GM21717 (cell line): ENCODE results near the gene FRMD1.
"Not testable (repeated sequence)": the region's sequence is repeated elsewhere in the genome, so short reads cannot be mapped to it uniquely, and the experiment has no call there.

Experiments used
- ATAC-seq: cut with Tn5 transposase; IDR thresholded peaks from one replicate; pipeline ENCODE4 v1.9.1; 2021; ENCODE audit warnings: mild to moderate bottlenecking, moderate library complexity; ENCODE audit not compliant: unreplicated experiment

The FRMD1 gene

DNA sequence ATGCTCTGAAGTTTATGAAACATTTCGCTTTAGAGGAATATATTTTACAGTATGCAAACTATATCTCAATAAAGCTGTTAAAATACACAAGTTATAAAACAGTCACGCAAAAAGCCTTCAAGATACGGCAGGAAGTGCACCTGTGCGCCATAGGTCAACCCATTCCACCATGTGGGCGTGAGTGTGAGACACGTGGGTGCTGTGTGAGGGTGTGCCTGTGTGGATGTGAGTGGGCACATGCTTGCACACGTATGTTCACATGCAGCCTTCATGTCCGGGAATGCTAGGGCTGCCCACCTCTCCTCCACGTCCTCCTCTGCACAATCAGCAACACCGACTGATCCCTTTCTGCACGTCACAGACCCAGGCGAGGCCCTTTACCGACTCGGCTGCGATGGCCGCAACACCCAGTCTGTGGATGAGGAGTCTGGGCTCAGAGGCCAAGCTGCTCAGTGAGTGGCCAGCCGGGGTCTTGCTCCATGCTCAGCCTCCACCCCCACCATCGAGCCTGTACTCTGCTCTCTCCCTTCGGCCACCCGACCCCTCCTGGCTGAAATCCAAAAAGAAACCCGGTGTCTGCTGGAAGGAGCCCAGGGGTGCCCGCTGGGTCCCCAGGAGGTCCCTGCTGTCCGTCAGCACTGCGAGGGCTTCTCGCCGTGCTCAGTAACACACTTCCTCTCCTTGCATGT is 3.0 kb upstream of the FRMD1 start:
- ATAC-seq = no peak

DNA sequence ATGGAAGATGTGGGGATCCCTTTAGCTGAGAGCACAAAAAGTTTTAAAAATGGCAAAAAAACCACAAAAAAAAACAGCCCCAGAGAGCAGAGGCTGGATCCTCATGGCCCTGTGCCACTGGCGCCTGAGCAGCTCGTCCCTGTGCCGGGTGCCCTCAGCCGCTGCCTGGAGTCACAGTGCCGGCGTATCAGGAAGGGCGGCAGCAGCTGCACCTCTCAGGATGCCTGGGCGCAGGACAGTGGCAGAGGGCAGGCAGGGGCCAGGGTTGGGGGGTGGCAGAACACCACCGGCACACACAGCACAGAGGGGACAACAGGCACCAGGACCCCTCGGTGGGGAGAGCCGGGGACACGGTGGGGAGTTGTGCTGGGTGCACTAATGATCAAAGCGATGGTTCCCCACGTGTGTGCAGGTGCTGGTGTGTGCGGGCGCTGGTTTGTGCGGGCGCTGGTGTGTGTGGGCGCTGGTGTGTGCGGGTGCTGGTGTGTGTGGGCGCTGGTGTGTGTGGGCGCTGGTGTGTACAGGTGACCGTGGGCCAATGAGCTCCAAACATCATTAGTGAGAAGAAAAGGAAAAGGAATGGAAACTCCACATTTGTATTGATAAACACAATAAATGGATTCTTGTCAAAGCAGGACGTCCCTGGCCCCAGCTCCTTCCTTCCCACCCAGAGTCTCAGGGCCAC is 1.5 kb upstream of the FRMD1 start:
- no peak for ATAC-seq

DNA sequence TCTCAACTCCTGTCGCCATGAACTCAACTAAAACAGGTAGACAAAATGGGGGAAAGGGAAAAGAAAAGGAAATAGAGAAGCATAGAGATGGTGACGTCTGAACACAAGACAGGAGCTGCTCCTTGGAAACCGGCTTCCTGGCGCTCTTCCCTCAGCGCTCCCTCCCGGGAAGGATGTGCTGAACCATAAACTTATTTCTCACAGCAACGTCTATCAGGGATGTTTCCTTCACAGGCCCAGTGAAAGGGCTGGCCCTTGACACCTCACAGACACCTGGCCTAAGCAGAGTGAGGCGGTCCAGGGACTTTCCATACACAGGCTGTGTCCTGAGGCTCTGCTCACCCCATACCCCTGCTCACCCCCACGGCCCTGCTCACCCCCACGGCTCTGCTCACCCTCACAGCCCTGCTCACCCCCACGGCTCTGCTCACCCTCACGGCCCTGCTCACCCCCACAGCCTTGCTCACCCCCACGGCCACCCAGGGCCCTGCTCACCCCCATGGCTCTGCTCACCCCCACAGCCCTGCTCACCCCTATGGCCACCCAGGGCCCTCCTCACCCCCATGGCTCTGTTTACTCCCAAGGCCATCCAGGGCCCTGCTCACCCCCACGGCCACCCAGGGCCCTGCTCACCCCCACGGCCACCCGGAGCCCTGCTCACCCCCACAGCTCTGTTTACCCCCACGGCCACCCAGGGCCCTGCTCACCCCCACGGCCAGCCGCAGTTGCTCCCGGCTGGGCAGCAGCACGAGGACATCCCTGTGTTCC is 653 bp downstream of the FRMD1 start:
- no peak for ATAC-seq

GRCh38 chr6:168077401-168077800 is 1.6 kb downstream of the FRMD1 start:
- not testable (repeated sequence) for ATAC-seq

- ATAC-seq = no peak
Observed at GRCh38 chr6:168075787-168076202, 3.2 kb downstream of the FRMD1 start.

DNA sequence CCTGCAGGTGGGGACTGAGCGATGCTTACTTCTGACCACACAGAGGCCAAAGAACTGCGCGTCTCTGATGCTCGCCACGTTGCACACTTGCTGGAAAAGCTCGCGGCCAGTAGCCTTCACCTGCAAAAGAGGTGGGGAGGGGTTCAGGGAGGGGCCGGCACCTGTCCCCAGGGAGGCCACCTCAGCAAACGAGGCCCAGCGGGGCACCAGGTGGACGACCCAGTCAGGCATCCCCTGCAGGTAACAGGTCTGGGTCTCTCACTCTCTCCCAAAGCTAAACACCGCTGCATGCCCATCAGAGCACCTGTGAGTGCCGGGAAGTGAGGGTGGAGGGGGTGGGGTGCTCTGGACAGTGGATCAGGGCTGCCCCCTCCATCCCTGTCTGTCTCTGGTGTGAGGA is 3.8 kb downstream of the FRMD1 start:
- ATAC-seq = no peak

DNA sequence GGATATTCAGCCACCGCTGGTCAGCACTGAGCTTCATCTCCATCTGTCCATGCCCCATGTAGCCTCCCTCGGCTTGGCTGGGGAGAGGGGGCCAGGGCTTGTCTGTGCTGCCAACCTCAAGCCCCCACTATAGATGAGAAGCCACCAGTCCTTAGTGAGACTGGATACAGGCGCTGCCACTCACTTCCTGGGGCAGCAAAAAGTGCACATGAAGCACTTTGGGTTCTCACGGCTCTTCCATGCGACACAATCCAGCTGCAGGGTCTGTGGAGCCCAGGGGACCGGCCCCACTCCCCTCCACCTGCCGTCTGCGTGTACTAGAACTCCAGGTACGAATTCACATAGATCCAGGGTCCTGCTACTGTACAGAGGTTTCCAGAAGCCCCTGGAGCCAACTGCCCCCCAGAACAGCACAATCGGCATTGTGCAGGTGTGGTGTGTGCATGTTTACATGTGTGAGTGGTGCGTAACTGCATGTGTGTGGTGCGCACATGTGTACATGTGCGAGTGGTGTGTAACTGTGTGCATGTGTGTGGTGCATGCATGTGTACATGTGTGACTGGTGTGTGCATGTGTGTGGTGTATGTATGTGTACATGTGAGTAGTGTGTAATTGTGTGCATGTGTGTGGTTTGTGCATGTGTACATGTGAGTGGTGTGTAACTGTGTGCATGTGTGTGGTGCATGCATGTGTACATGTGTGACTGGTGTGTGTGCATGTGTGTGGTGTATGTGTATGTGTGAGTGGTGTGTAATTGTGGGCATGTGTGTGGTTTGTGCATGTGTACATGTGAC is 4.9 kb downstream of the FRMD1 start:
- no peak for ATAC-seq

GRCh38 chr6:168072730-168073129 is 6.3 kb downstream of the FRMD1 start:
- no peak for ATAC-seq

DNA sequence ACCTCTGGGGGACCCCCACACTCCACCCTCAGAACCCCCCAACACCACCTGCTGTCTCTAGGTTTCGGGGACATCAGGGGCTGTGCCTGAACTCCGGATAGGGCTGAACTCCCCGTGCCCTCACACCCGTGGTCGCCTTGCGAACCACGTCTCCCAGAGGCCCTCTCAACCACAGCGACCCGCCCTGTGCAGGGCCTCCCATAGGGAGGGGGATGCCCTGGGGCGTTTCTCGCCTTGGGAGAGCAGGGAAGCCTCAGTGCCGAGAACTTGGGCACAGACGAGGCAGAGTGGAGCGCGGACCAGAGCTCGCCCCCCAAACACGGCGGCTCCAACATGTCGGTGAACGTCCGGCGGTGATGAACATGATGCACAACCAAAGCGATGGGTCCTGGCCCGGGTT is 6.8 kb downstream of the FRMD1 start:
- ATAC-seq = no peak

- no peak for ATAC-seq
Observed at GRCh38 chr6:168071620-168072019, 7.4 kb downstream of the FRMD1 start.

GRCh38 chr6:168070804-168071203 is 8.2 kb downstream of the FRMD1 start:
- ATAC-seq = no peak

GRCh38 chr6:168067081-168067759 is 11.8 kb downstream of the FRMD1 start:
- ATAC-seq = no peak

GRCh38 chr6:168064226-168064807 is 14.7 kb downstream of the FRMD1 start:
- no peak for ATAC-seq

GRCh38 chr6:168063431-168063830 is 15.6 kb downstream of the FRMD1 start:
- ATAC-seq = no peak

- no peak for ATAC-seq
Observed at GRCh38 chr6:168062346-168063289, 16.4 kb downstream of the FRMD1 start.

DNA sequence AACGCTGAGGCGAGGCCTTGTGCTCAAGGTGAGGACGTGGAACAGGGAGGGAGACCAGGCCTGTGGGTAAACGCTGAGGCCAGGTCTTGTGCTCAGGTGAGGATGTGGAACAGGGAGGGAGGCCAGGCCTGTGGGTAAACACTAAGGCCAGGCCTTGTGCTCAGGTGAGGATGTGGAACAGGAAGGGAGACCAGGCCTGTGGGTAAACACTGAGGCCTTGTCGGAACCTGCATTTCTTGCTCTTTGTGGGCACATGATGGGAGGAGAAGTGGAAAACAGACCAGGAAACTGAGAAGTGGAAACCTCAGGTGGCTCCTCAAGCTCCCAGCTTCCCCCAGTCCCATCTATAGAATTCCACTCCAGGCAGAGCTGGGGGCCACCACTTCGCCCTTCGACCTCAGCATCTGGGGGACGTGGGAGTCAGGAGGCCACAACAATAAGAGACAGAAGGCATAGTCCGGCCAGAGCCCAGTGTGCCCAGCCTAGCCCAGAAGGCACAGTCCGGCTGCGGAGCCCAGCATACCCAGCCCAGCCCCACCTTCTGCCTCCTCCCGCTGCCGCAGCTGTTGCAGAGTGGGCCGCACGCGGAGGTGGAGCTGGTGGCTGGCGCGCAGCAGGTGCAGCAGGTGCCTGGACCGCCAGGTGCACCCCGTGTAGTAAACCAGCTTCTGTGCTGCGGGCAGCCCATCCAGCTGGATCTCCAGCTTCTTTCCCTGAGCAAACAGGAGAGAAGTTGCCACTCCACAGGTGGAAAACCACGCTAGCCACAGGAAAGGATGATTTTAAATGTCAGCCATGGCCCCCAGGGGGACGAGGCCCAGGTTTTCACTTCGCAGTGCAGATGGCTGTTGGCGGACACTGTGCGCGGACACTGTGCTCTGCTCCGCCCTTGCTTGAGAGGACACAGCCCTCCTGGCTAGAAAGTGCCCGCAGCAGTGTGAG is 17.5 kb downstream of the FRMD1 start:
- ATAC-seq = no peak

DNA sequence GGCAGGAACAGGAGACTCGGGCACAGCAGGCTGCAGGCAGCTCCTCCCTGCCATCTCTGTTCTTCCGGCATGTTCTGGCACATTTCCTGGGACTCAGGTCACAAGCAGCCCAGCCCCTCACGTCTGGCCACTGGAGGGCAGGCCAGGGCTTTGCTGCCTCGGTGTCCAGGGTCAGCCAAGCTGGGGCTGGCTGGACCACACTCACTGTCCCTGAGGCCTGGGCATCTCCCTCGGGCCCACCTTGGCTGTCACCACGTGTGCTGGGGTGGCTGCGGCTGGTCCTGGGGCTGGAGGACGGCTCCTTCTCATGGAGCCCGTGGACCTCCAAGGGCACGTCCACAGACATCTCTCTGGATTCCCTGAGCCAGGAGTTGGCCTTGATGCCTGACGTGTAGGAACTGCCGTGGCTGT is 18.5 kb downstream of the FRMD1 start:
- ATAC-seq = no peak
